Subcutaneous abdominal adipose tissue (tissue), 5 donors: ENCODE results near the gene LMO1.

Experiments
- H3K27ac ChIP-seq: one replicate; pipeline ENCODE4 v1.7.0; 2013; ENCODE audit warnings: low read depth, mild to moderate bottlenecking, inconsistent platforms, low read length, moderate library complexity
- H3K27me3 ChIP-seq, 5 donors: one replicate each; pipeline ENCODE4 v1.7.0; 2013; ENCODE audit warnings: low read length in 5 of 5, inconsistent platforms in 1 of 5; ENCODE audit not compliant: control insufficient read depth in 5 of 5, insufficient read depth in 4 of 5
- H3K36me3 ChIP-seq, 5 donors: one replicate each; pipeline ENCODE4 v1.7.0; 2013; ENCODE audit warnings: low read length in 5 of 5; ENCODE audit not compliant: control insufficient read depth in 5 of 5, insufficient read depth in 5 of 5
- H3K4me1 ChIP-seq, 5 donors: one replicate each; pipeline ENCODE4 v1.7.0; 2013; ENCODE audit warnings: low read length in 5 of 5, mild to moderate bottlenecking in 3 of 5, moderate library complexity in 1 of 5; ENCODE audit not compliant: control insufficient read depth in 5 of 5, insufficient read depth in 5 of 5
- H3K4me3 ChIP-seq, 5 donors: one replicate each; pipeline ENCODE4 v1.7.0; 2013; ENCODE audit warnings: low read length in 5 of 5, low read depth in 1 of 5
- H3K9ac ChIP-seq, 5 donors: one replicate each; pipeline ENCODE4 v1.7.0; 2013; ENCODE audit warnings: low read length in 5 of 5, mild to moderate bottlenecking in 4 of 5, moderate library complexity in 3 of 5
- H3K9me3 ChIP-seq, 5 donors: one replicate each; pipeline ENCODE4 v1.7.0; 2013; ENCODE audit warnings: low read length in 5 of 5; ENCODE audit not compliant: control insufficient read depth in 5 of 5
- donor health status: healthy.
- donor health status: healthy.
- donor health status: healthy.
- donor health status: healthy.
- donor health status: healthy.

Gene LMO1

DNA sequence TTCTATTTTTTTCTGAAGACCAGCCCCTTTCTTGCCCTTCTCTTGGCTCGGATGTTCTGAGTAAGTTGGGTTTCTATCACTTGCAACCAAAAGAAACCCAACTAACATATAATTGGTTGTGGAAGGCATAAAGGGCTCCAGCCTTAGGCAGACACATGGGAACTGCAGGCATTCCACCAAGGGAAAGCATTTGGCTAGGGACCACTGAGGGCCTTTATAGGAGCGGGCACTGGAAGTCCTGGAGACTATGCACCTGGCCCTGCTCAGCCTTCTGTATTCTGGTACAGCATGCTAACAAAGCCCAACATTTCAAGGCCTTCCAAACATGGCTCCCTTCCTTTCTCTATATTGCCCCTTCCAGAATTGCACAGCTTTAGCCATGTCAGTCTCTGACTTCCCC lies 17.6 kb upstream of the LMO1 start:
- H3K4me3 ChIP-seq = no peak overlapping the region
- peaks cover 0 to 5% (median 3%) of the 10 kb centered on the region in 5 donors for H3K9me3 ChIP-seq

DNA sequence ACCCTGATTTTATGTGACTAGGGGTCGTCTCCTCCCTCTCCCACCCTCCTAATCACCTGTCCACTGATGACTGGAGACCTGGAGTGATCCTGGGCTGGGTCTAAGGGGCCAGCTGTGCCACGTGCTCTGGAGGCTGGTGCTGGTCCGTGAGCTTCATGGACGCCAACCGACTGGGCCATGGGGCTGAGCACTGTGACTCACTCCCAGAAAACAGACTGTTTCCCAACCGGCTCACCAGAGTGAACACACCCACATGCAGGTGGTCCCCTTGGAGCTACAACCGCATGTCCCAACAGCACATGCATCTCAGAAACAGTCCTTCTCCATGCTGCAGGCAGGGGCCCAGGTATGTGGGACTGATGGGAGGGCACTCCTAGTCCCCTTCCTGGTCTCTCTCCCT lies 14.0 kb upstream of the LMO1 start:
- Histone ChIP-seq H3K27me3 (peaks cover 0 to 18% (median 10%) of the 10 kb centered on the region in 5 donors), H3K27ac (no peak overlapping the region), H3K4me1 (peaks cover 0 to 3% (median 0%) of the 10 kb centered on the region in 5 donors), H3K36me3 (no peaks in the 10 kb centered on the region), H3K4me3 (no peak overlapping the region), H3K9me3 (peaks cover 3 to 7% (median 5%) of the 10 kb centered on the region in 5 donors), H3K9ac (no peak overlapping the region)

More for the DNA sequence above, 17.6 kb upstream of the LMO1 start:
- Histone ChIP-seq H3K36me3 (no peaks in the 10 kb centered on the region), H3K27me3 (peaks cover 0 to 24% (median 11%) of the 10 kb centered on the region in 5 donors), H3K9ac (no peak overlapping the region), H3K4me1 (peaks cover 0 to 12% (median 4%) of the 10 kb centered on the region in 5 donors), H3K27ac (no peak overlapping the region)

GRCh38 chr11:8276528-8276927 lies 12.8 kb upstream of the LMO1 start:
- Histone ChIP-seq H3K36me3 (no peaks in the 10 kb centered on the region), H3K9me3 (peaks cover 3 to 7% (median 5%) of the 10 kb centered on the region in 5 donors), H3K4me1 (no peaks in the 10 kb centered on the region), H3K9ac (no peak overlapping the region), H3K27ac (no peak overlapping the region), H3K4me3 (no peak overlapping the region), H3K27me3 (peaks cover 0 to 11% (median 7%) of the 10 kb centered on the region in 5 donors)

DNA sequence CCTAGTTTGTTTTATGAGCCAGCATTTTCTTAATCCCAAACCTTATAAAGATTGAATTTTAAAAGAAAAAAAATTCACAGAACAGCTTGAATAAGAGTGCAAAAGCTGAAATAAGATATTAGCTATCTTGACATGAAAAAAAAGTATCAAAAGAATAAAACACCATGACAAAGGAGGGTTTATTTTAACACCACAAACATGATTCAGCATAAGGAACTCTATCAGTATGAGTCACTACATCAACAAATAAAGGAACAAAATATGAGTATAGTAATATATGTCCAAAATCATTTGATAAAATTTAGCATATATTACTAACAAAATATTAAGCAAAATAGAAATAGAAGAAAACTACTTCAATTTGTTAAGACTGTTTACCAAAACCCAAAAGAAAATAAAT lies 9.6 kb upstream of the LMO1 start:
- Histone ChIP-seq H3K27me3 (peaks cover 9 to 20% (median 15%) of the 10 kb centered on the region in 5 donors), H3K9ac (no peak overlapping the region), H3K4me1 (peaks cover 0 to 7% (median 5%) of the 10 kb centered on the region in 5 donors), H3K4me3 (no peak overlapping the region), H3K9me3 (peaks cover 0 to 7% (median 2%) of the 10 kb centered on the region in 5 donors), H3K36me3 (no peaks in the 10 kb centered on the region), H3K27ac (no peak overlapping the region)

GRCh38 chr11:8271106-8271886 lies 7.6 kb upstream of the LMO1 start:
- Histone ChIP-seq H3K27ac (no peak overlapping the region), H3K9ac (no peak overlapping the region), H3K4me1 (peaks cover 0 to 14% (median 12%) of the 10 kb centered on the region in 5 donors), H3K9me3 (peaks cover 0 to 7% (median 2%) of the 10 kb centered on the region in 5 donors), H3K36me3 (no peaks in the 10 kb centered on the region), H3K27me3 (peaks cover 17 to 36% (median 33%) of the 10 kb centered on the region in 5 donors), H3K4me3 (no peak overlapping the region)

DNA sequence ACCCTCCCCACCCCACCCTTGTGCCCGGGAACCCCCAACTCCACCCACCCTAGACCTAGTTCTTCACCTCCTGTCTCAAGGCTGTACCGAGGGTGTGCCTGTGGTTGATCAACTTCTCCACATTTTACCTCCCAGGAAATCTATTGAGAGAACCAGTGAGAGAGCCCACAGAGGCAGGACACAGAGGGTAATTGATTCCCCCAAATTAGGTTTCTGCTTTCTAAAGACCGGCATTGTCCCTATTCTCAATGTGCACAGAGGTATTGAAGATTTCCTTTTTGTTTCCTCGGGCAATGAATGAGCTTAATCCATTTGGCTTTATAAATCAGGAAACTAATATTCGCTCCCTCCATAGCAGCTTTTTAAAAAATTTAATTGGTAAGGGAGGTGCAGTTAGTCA lies 6.0 kb upstream of the LMO1 start:
- Histone ChIP-seq H3K4me1 (peaks cover 0 to 14% (median 12%) of the 10 kb centered on the region in 5 donors), H3K9me3 (peaks cover 0 to 4% (median 2%) of the 10 kb centered on the region in 5 donors), H3K36me3 (no peaks in the 10 kb centered on the region), H3K9ac (no peak overlapping the region), H3K27ac (no peak overlapping the region), H3K27me3 (peaks cover 24 to 50% (median 48%) of the 10 kb centered on the region in 5 donors), H3K4me3 (no peak overlapping the region)

- Histone ChIP-seq H3K9ac (no peak overlapping the region), H3K4me1 (peaks cover 0 to 19% (median 13%) of the 10 kb centered on the region in 5 donors), H3K27me3 (peaks cover 24 to 55% (median 48%) of the 10 kb centered on the region in 5 donors), H3K9me3 (no peaks in the 10 kb centered on the region), H3K36me3 (no peaks in the 10 kb centered on the region), H3K4me3 (peak overlapping the region in 3 of 5 donors; percentile 22 to 58 (median 47)), H3K27ac (no peak overlapping the region)
Observed at GRCh38 chr11:8268530-8269400, 5.1 kb upstream of the LMO1 start.

DNA sequence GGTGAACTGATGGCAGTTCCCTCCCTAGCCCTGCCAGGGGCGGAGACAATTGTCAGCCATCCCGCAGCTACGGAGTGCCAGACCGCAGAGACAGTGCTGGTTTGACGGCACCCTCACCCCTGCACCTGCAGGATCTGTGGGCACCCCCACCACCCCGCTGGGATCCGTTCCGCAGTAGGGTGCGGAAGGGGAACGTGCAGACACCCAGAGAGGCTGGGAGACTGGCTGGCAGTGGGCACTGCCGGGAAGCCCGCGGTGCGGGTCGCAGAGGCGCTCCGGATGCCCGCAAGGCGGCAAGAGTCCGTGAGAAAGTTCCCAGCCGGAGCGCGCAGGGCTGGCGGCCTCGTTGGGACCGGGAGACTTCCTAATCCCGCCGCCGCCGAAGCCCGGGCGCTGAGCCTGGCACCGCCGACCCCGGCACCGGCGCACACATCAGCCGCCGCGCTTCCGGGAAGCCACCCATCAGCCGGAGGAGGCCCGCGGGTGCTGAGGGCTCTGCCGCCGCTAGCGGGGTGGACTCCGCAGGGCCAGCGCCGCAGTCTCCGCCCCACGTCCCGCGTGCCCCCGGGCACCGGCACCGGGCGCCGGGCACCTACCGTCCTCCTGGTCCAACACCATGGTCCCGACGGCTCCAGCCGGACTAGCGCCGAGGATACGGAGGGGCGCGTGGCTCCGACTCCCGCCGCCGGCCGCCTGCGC lies 4.3 kb upstream of the LMO1 start:
- H3K4me3 ChIP-seq = peak overlapping the region in 4 of 5 donors; percentile 22 to 58 (median 48)
- H3K27me3 ChIP-seq = peaks cover 24 to 55% (median 49%) of the 10 kb centered on the region in 5 donors
- H3K27ac ChIP-seq = no peak overlapping the region
- H3K9ac ChIP-seq = no peak overlapping the region
- no peaks in the 10 kb centered on the region for H3K36me3 ChIP-seq
- peaks cover 0 to 26% (median 20%) of the 10 kb centered on the region in 5 donors for H3K4me1 ChIP-seq
- no peaks in the 10 kb centered on the region for H3K9me3 ChIP-seq

- H3K9ac ChIP-seq = no peak overlapping the region
- H3K27me3 ChIP-seq = peaks cover 27 to 58% (median 52%) of the 10 kb centered on the region in 5 donors
- H3K27ac ChIP-seq = no peak overlapping the region
- H3K36me3 ChIP-seq = no peaks in the 10 kb centered on the region
- H3K4me1 ChIP-seq = peaks cover 0 to 32% (median 26%) of the 10 kb centered on the region in 5 donors
- H3K9me3 ChIP-seq = no peaks in the 10 kb centered on the region
- no peak overlapping the region for H3K4me3 ChIP-seq
Observed at GRCh38 chr11:8267280-8267679, 3.6 kb upstream of the LMO1 start.
